ENCODE results near the gene PIK3R1.

Gene PIK3R1

DNA sequence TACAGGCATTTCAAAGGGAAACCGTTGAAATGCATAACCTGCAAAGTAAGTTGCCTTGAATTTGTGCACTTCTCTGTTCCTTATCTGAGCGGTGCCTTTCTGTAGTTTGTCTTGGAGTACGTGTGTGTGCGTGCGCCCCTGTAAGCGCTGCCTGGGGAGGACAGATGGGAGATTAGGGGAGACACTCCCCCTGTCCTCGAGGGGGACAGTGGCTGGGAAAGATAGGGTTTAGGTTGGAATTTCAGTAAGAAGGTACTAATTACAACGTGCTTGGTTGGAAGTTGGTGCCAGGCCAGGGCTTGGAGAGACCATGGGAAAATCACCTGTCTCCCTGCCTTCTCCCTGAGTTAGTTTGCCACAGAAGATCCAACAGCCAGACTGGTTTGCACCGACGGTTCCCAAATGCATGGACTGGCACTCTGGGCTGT is 73.2 kb downstream of the PIK3R1 start:
- H3K4me3 ChIP-seq (ENCODE audit: control insufficient read depth, low read depth, low read length), result peak overlapping the region; percentile 47
- TF ChIP-seq, protein P1, sequence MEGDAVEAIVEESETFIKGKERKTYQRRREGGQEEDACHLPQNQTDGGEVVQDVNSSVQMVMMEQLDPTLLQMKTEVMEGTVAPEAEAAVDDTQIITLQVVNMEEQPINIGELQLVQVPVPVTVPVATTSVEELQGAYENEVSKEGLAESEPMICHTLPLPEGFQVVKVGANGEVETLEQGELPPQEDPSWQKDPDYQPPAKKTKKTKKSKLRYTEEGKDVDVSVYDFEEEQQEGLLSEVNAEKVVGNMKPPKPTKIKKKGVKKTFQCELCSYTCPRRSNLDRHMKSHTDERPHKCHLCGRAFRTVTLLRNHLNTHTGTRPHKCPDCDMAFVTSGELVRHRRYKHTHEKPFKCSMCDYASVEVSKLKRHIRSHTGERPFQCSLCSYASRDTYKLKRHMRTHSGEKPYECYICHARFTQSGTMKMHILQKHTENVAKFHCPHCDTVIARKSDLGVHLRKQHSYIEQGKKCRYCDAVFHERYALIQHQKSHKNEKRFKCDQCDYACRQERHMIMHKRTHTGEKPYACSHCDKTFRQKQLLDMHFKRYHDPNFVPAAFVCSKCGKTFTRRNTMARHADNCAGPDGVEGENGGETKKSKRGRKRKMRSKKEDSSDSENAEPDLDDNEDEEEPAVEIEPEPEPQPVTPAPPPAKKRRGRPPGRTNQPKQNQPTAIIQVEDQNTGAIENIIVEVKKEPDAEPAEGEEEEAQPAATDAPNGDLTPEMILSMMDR (IDR thresholded peaks at IDR 0.05; ENCODE audit: control insufficient read depth, insufficient read depth, low read depth, low read length, missing control alignments), result no peak
- DNase-seq (ENCODE audit: low read depth), result no peak

DNA sequence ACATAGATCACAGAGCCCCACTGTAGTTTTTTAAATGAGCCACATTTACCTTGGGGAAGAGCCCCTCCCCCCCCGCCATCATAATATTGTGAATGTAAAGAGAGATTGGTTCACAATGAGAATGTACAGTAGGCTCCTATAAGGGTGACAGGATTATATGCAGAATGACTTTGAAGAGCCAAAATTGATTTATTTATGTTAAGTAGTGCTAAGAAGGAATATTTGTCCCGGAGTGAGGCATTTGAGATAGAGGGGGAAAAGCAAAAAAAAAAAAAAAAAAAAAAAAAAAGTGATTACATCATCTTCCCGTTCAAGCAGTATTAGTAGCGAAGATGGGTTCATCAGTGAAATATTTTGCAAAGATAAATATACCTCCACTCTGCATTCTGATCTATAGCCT is 73.9 kb downstream of the PIK3R1 start:
- no peak for DNase-seq (ENCODE audit: low read depth)
- no peak overlapping the region for H3K4me3 ChIP-seq (ENCODE audit: control insufficient read depth, low read depth, low read length)
- TF ChIP-seq, protein P1 (IDR thresholded peaks at IDR 0.05; ENCODE audit: control insufficient read depth, insufficient read depth, low read depth, low read length, missing control alignments), result no peak

DNA sequence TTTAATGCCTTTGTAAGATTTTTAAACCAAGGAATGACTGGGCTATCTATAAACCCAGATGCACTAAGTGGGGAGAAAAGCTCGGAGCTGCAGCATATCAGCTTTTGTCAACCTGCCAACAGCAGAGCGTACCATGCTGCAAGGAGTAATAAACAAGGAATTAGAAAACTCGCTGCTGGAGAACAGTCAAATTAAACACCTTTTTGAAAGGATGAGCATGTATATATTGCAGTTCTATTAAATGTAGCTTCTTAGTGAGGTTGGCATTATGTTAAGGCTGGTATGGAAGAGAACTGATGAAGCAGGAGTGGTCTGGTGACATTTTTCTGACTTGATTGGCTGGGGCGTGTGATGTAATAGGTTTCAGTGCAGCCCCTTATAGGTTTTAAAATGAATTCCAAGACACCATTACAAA is 74.7 kb downstream of the PIK3R1 start:
- no peak overlapping the region for H3K4me3 ChIP-seq (ENCODE audit: control insufficient read depth, low read depth, low read length)
- no peak for DNase-seq (ENCODE audit: low read depth)
- TF ChIP-seq, protein P1 (IDR thresholded peaks at IDR 0.05; ENCODE audit: control insufficient read depth, insufficient read depth, low read depth, low read length, missing control alignments), result no peak

DNA sequence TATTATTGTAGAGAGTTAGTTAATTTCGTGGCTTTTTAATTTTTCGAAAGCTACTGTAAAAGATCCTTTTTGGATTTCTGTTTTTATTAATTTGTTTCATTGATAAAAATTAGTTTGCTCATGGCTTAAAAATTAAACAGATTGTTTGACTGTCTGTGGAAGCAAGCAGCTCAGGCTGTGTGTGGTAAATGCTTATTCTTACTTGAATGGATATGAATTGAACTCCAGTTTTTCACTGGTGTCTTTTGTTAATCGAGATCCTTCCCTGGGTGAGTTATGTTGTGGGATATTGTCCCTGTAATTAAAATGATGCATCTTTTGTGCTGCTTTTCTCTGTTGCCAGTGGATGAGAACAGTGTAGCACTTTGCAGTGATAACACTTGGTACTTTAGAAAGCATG is 75.3 kb downstream of the PIK3R1 start:
- DNase-seq (ENCODE audit: low read depth), result no peak
- TF ChIP-seq, protein P1 (IDR thresholded peaks at IDR 0.05; ENCODE audit: control insufficient read depth, insufficient read depth, low read depth, low read length, missing control alignments), result no peak
- no peak overlapping the region for H3K4me3 ChIP-seq (ENCODE audit: control insufficient read depth, low read depth, low read length)

DNA sequence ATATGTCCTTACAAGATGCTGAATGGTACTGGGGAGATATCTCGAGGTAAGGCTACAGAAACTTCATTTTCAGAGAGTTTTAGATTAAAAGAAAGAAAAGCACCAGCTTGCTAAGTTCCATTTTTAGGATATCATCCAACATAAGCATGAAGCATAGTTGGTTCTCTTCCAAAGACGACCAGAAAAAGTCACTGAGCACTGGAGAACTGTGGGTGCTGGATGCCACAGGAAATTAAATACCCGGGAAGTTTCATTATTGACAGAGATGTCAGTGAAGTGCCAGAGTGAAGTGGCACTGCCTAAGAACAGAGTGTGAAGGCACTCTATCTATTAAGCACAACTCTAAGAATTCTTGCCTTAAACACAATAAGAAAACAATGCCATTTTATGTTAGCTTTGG is 76.8 kb downstream of the PIK3R1 start:
- TF ChIP-seq, protein P1 (IDR thresholded peaks at IDR 0.05; ENCODE audit: control insufficient read depth, insufficient read depth, low read depth, low read length, missing control alignments), result no peak
- DNase-seq (ENCODE audit: low read depth), result no peak
- H3K4me3 ChIP-seq (ENCODE audit: control insufficient read depth, low read depth, low read length), result no peak overlapping the region

DNA sequence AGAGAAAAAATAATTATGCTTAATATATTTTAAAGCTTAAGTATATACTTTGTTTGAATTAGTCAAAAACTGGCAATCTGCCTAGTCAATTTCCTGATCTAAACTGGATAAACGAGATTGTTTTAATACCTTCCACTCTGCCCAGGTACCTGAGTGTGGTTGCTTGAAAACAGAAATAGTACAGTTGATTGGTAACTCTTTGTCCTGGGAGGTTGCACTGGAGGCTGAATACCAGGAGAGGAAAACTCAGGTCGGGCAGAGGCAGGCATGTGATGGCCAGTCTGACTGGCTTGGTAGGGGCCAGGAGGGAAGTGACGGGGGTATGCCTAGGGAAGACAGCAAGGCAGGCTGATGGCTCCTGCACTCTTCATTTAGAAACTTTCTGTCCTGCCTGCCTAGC is 80.2 kb downstream of the PIK3R1 start:
- no peak for DNase-seq (ENCODE audit: low read depth)
- H3K4me3 ChIP-seq (ENCODE audit: control insufficient read depth, low read depth, low read length), result no peak overlapping the region
- TF ChIP-seq, protein P1 (IDR thresholded peaks at IDR 0.05; ENCODE audit: control insufficient read depth, insufficient read depth, low read depth, low read length, missing control alignments), result no peak

DNA sequence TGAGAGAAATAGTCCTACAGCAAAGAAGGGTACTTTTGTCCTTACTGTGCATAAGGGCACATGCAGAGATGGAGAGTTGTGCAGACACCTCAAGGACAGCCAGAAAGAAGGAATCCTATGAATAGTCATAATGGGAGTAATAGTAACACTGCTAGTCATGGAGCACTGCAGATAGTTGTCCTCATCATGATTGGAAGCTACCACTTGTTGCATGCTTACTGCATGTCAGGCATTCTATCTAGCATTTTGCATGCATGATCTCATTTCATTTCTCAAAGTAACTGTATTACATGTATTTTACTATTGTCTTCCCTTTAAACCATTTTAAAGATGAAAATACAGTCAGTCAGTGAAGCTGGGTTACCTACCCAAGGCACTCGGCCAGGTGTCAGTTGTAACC is 81.3 kb downstream of the PIK3R1 start:
- H3K4me3 ChIP-seq (ENCODE audit: control insufficient read depth, low read depth, low read length), result no peak overlapping the region
- TF ChIP-seq, protein P1 (IDR thresholded peaks at IDR 0.05; ENCODE audit: control insufficient read depth, insufficient read depth, low read depth, low read length, missing control alignments), result no peak
- no peak for DNase-seq (ENCODE audit: low read depth)
